Measurements from ENCODE around the gene SDF2. TPM values are rescaled to one million over a fixed set of nuclear protein-coding genes. Genes with fewer than 3 reads are reported as not detected.

The SDF2 gene
- total RNA-seq, 4 donors from 2014 or later: 28.9 to 74.6 (median 48.6) TPM

DNA sequence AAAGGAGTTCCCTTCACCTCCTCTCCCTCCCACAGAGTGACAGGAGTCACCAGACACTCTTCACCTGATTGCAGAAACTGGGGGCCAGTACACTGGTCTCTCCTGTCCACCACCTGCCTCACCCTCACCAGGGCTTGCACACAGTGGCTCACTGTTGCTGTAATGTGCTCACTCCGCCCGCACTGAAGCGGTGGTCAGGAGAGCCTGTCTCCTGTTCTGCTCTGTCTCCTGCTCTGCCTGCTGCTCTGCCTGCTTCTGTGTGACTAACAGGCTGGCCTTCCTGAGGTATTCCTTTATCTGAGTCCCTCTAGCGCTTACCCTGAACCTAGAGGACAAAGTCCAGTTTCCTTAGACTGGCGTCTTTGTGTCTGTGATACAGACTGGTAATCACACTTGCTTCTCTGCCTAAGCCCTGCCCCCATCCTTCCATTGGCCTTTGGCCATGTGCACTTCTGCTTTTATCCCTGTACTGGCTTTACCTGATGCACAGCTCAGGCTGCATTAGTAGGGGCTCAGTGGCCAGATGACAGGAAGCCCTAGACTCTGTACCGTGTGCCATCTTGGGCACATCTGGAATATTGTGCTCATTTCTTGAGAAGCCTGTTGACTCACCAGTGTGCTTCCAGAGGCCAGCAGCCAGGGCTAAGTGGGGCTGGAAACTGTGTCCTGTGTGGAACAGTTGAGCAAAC, 36.7 kb upstream of the SDF2 start:
- WGBS, 2 donors: 97% methylated on average over 6 of the region's 6 CpGs
- Histone ChIP-seq H3K27me3 (no peaks in the 10 kb centered on the region), H3K4me1 (no peaks in the 10 kb centered on the region), H3K27ac (no peak overlapping the region), H3K9me3 (no peaks in the 10 kb centered on the region), H3K4me3 (replicated peaks in 1 of 3) (no peak overlapping the region), H3K36me3 (peaks cover 96 to 100% of the 10 kb centered on the region in 2 donors)
- TF ChIP-seq, protein P1, sequence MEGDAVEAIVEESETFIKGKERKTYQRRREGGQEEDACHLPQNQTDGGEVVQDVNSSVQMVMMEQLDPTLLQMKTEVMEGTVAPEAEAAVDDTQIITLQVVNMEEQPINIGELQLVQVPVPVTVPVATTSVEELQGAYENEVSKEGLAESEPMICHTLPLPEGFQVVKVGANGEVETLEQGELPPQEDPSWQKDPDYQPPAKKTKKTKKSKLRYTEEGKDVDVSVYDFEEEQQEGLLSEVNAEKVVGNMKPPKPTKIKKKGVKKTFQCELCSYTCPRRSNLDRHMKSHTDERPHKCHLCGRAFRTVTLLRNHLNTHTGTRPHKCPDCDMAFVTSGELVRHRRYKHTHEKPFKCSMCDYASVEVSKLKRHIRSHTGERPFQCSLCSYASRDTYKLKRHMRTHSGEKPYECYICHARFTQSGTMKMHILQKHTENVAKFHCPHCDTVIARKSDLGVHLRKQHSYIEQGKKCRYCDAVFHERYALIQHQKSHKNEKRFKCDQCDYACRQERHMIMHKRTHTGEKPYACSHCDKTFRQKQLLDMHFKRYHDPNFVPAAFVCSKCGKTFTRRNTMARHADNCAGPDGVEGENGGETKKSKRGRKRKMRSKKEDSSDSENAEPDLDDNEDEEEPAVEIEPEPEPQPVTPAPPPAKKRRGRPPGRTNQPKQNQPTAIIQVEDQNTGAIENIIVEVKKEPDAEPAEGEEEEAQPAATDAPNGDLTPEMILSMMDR (IDR thresholded peaks at IDR 0.05): no peak
- TF ChIP-seq POLR2A (IDR thresholded peaks at IDR 0.05): no peak
- DNase-seq: no peak
- intact Hi-C loops (cut with DNase I): no loop called here

DNA sequence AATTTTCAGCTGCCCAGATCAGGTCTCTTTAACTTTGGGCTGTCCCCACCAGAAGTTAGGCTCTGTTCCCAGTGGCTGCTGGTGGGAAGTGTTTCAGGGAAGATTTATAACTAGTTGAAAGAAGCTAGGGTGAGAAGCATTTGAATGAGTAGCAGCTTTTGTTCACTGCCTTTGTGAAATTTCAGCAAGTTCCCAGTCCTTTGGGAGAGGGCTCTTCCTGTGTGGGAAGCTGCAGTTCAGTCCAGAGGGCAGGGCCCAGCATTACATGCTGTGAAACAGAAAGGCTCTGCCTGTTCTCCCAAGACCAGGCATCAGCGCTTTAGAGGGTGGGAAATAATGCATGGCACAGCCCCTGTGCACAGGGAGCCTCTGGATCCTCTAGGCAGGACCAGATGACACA, 32.2 kb upstream of the SDF2 start:
- H3K36me3 ChIP-seq: peaks cover 87 to 92% of the 10 kb centered on the region in 2 donors
- intact Hi-C loops (cut with DNase I): no loop called here
- 89 to 91% methylated on average over 1 of the region's 1 CpG for WGBS, 2 donors

DNA sequence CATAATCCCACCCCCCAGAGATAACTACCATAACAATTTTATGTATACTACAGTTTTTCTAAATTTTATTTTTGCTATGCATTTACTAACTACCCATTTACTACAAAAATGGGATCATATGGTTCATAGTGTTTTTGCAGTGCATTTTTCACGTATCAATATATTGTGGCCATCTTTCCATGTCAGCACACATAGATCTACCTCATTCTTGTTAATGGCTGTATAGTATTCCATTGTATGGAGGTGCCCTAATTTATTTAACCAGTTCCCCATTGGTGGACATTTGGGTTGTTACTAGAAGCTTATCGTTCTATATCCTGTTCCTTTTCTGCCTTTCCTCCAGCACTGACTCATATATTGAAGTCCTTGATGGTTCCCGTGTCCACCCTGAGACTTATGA, 27.3 kb upstream of the SDF2 start:
- Histone ChIP-seq H3K27ac (no peak overlapping the region), H3K4me3 (replicated peaks in 1 of 3) (no peak overlapping the region), H3K27me3 (no peaks in the 10 kb centered on the region), H3K9me3 (no peaks in the 10 kb centered on the region), H3K4me1 (peaks cover 0 to 12% of the 10 kb centered on the region in 2 donors), H3K36me3 (peaks cover 82 to 85% of the 10 kb centered on the region in 2 donors)
- 95 to 99% methylated on average over 3 of the region's 3 CpGs for WGBS, 2 donors
- DNase-seq: no peak
- intact Hi-C loops (cut with DNase I): no loop called here
- TF ChIP-seq, protein P1 (IDR thresholded peaks at IDR 0.05): no peak
- no peak for TF ChIP-seq POLR2A (IDR thresholded peaks at IDR 0.05)

More for the DNA sequence above, 32.2 kb upstream of the SDF2 start:
- H3K4me3 ChIP-seq (replicated peaks in 1 of 3): no peak overlapping the region
- no peaks in the 10 kb centered on the region for H3K4me1 ChIP-seq
- H3K27ac ChIP-seq: no peak overlapping the region
- H3K9me3 ChIP-seq: no peaks in the 10 kb centered on the region
- DNase-seq: no peak
- H3K27me3 ChIP-seq: no peaks in the 10 kb centered on the region
- TF ChIP-seq, protein P1 (IDR thresholded peaks at IDR 0.05): no peak
- no peak for TF ChIP-seq POLR2A (IDR thresholded peaks at IDR 0.05)

DNA sequence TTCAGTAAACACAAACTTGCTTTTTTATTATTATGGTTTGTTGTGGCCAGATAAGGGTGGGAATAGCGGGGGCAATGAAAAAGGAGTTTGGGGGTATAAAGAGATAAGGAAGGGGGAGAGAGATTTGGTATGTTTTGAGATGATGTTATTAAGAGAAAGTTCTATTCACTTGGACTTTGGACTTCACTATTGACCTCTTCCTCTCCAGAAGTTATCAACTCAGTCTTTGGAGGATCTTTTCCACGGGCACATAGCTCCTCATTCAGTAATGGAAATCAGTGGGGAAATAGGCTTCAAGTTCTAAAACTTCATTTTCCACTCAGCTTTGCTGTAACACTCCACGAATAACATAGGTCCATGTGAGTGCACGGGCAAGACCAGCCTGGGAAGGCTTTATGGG, 26.8 kb upstream of the SDF2 start:
- intact Hi-C loops (cut with DNase I): no loop called here

DNA sequence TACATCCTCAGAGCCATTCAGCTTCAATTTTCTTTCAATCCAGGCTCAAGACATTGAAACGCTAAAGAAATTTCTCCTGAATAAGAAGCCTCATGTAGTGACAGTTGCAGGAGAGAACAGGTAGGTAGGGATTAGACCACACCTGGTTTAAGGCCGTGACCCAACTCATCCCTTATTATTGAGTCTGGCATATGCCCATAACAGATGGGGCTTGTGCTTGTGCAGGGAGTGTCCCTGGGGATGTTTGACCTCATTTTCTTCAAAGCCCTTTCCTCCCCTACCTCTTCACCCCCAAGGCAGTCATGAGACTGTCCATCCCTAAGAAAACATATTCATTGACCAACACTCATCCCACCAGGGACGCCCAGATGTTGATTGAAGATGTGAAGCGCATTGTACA, 24.6 kb upstream of the SDF2 start:
- Histone ChIP-seq H3K36me3 (peaks cover 92 to 93% of the 10 kb centered on the region in 2 donors), H3K4me3 (replicated peaks in 1 of 3) (no peak overlapping the region), H3K27me3 (no peaks in the 10 kb centered on the region), H3K4me1 (peaks cover 0 to 12% of the 10 kb centered on the region in 2 donors), H3K9me3 (no peaks in the 10 kb centered on the region), H3K27ac (peak overlapping the region in 2 of 3 donors; percentile 29 to 53)
- no peak for TF ChIP-seq POLR2A (IDR thresholded peaks at IDR 0.05)
- TF ChIP-seq, protein P1 (IDR thresholded peaks at IDR 0.05): no peak
- 90 to 94% methylated on average over 4 of the region's 4 CpGs for WGBS, 2 donors
- intact Hi-C loops (cut with DNase I): loop anchor here (2.0 kb wide), 1 partner anchor 63 kb away; no protein-coding TSS in a partner anchor
- DNase-seq: no peak

More for the DNA sequence above, 26.8 kb upstream of the SDF2 start:
- 94% methylated on average over 4 of the region's 4 CpGs for WGBS, 2 donors
- no peaks in the 10 kb centered on the region for H3K9me3 ChIP-seq
- no peaks in the 10 kb centered on the region for H3K27me3 ChIP-seq
- H3K4me3 ChIP-seq (replicated peaks in 1 of 3): no peak overlapping the region
- no peak overlapping the region for H3K27ac ChIP-seq
- DNase-seq: no peak
- H3K36me3 ChIP-seq: peaks cover 82 to 85% of the 10 kb centered on the region in 2 donors
- TF ChIP-seq, protein P1 (IDR thresholded peaks at IDR 0.05): no peak
- TF ChIP-seq POLR2A (IDR thresholded peaks at IDR 0.05): no peak
- H3K4me1 ChIP-seq: peaks cover 0 to 12% of the 10 kb centered on the region in 2 donors
